Suprapubic skin (tissue), 4 donors: ENCODE results near the gene PPP4R2. TPM values are rescaled to one million over a fixed set of nuclear protein-coding genes. Genes with fewer than 3 reads are reported as not detected.

Experiments
- DNase-seq, 2 donors: peaks; one replicate each; pipeline ENCODE4 v3.0.0-alpha.2; 2019; ENCODE audit warnings: low spot score in 2 of 2
- H3K27ac ChIP-seq: fragments of 200-600 bp; sonication (generic); one replicate; pipeline ENCODE4 v1.5.1; 2019
- H3K27me3 ChIP-seq: fragments of 200-600 bp; sonication (generic); one replicate; pipeline ENCODE4 v1.5.1; 2019
- H3K36me3 ChIP-seq: fragments of 200-600 bp; sonication (generic); one replicate; pipeline ENCODE4 v1.5.1; 2019
- H3K4me1 ChIP-seq: fragments of 200-600 bp; sonication (generic); one replicate; pipeline ENCODE4 v1.5.1; 2019
- H3K4me3 ChIP-seq: fragments of 200-600 bp; sonication (generic); one replicate; pipeline ENCODE4 v1.5.1; 2019; ENCODE audit warnings: mild to moderate bottlenecking
- H3K9me3 ChIP-seq: fragments of 200-600 bp; sonication (generic); one replicate; pipeline ENCODE4 v1.5.1; 2019
- CTCF ChIP-seq, 2 donors: fragments of 200-600 bp in 1 of 2; fragments of 450-650 bp in 1 of 2; sonication (generic) in 1 of 2; IDR thresholded peaks; one replicate each; pipeline ENCODE4 v1.5.1; 2016 to 2019; ENCODE audit warnings: antibody characterized with exemption in 2 of 2, mild to moderate bottlenecking in 1 of 2, moderate library complexity in 1 of 2
- EP300 ChIP-seq: sonication (generic); formaldehyde crosslinking; IDR thresholded peaks from one replicate; pipeline ENCODE4 v1.6.1; 2017; ENCODE audit warnings: antibody characterized with exemption
- POLR2A ChIP-seq, 2 donors: fragments of 450-650 bp; IDR thresholded peaks; one replicate each; pipeline ENCODE4 v1.6.1; 2017; ENCODE audit warnings: antibody characterized with exemption in 2 of 2, mild to moderate bottlenecking in 2 of 2, moderate library complexity in 2 of 2
- POLR2AphosphoS5 ChIP-seq, 3 donors: sonication (generic); formaldehyde crosslinking; IDR thresholded peaks; one replicate each; pipeline ENCODE4 v1.6.1; 2017; ENCODE audit warnings: antibody characterized with exemption in 3 of 3
- WGBS: methylation state at CpG from one replicate; pipeline ENCODE4 v1.1.5; 2018; 5-methylcytosine and 5-hydroxymethylcytosine counted together
- total RNA-seq, 4 donors: library from RNA; depleted of rRNA; stranded (reverse); fragments of >200 nt; gene quantifications; one replicate each; pipeline ENCODE4 v1.1.0, GENCODE V29; 2016

Gene PPP4R2
- total RNA-seq, 4 donors from 2014 or later, result 24.4 to 46.3 (median 36.6) TPM

- whole genome bisulfite sequencing, result 64% methylated on average over 5 of the region's 5 CpGs
- Histone ChIP-seq H3K4me1 (no peaks in the 10 kb centered on the region), H3K27me3 (no peaks in the 10 kb centered on the region), H3K36me3 (no peaks in the 10 kb centered on the region), H3K27ac (no peak overlapping the region), H3K4me3 (no peak overlapping the region), H3K9me3 (no peaks in the 10 kb centered on the region)
- TF ChIP-seq POLR2AphosphoS5 (IDR thresholded peaks at IDR 0.05) (no peak), EP300 (no peak), CTCF (IDR thresholded peaks at IDR 0.05) (no peak), POLR2A (IDR thresholded peaks at IDR 0.05) (no peak)
- no peak for DNase-seq
Observed at GRCh38 chr3:73107676-73108187, 111.1 kb downstream of the PPP4R2 start.

GRCh38 chr3:73108750-73109149 lies 112.1 kb downstream of the PPP4R2 start:
- Histone ChIP-seq H3K9me3 (no peaks in the 10 kb centered on the region), H3K27ac (no peak overlapping the region), H3K4me1 (no peaks in the 10 kb centered on the region), H3K27me3 (no peaks in the 10 kb centered on the region), H3K36me3 (no peaks in the 10 kb centered on the region), H3K4me3 (no peak overlapping the region)
- TF ChIP-seq POLR2A (IDR thresholded peaks at IDR 0.05), result no peak
- TF ChIP-seq POLR2AphosphoS5 (IDR thresholded peaks at IDR 0.05), result no peak
- no peak for TF ChIP-seq EP300
- no peak for TF ChIP-seq CTCF (IDR thresholded peaks at IDR 0.05)
- DNase-seq, result no peak
- 93% methylated on average over 3 of the region's 3 CpGs for WGBS

GRCh38 chr3:73110530-73110929 lies 113.9 kb downstream of the PPP4R2 start:
- no peak for DNase-seq
- no peak for TF ChIP-seq CTCF (IDR thresholded peaks at IDR 0.05)
- no peak for TF ChIP-seq POLR2AphosphoS5 (IDR thresholded peaks at IDR 0.05)
- TF ChIP-seq EP300, result no peak
- TF ChIP-seq POLR2A (IDR thresholded peaks at IDR 0.05), result no peak
- Histone ChIP-seq H3K4me1 (no peaks in the 10 kb centered on the region), H3K4me3 (no peak overlapping the region), H3K36me3 (no peaks in the 10 kb centered on the region), H3K27me3 (no peaks in the 10 kb centered on the region), H3K9me3 (no peaks in the 10 kb centered on the region), H3K27ac (no peak overlapping the region)
- 86% methylated on average over 20 of the region's 20 CpGs for WGBS

- H3K36me3 ChIP-seq, result no peaks in the 10 kb centered on the region
- no peak overlapping the region for H3K4me3 ChIP-seq
- DNase-seq, result no peak
- H3K4me1 ChIP-seq, result no peaks in the 10 kb centered on the region
- H3K27ac ChIP-seq, result no peak overlapping the region
- TF ChIP-seq CTCF (IDR thresholded peaks at IDR 0.05) (no peak), POLR2A (IDR thresholded peaks at IDR 0.05) (no peak), POLR2AphosphoS5 (IDR thresholded peaks at IDR 0.05) (no peak)
- WGBS, result 34% methylated on average over 3 of the region's 3 CpGs
- H3K27me3 ChIP-seq, result no peaks in the 10 kb centered on the region
- H3K9me3 ChIP-seq, result no peaks in the 10 kb centered on the region
Observed at GRCh38 chr3:73114711-73115110, 118.1 kb downstream of the PPP4R2 start.

- Histone ChIP-seq H3K4me3 (no peak overlapping the region), H3K27me3 (no peaks in the 10 kb centered on the region), H3K27ac (no peak overlapping the region), H3K36me3 (no peaks in the 10 kb centered on the region), H3K9me3 (no peaks in the 10 kb centered on the region), H3K4me1 (no peaks in the 10 kb centered on the region)
- no peak for DNase-seq
- TF ChIP-seq CTCF (IDR thresholded peaks at IDR 0.05) (no peak), EP300 (no peak), POLR2A (IDR thresholded peaks at IDR 0.05) (no peak), POLR2AphosphoS5 (IDR thresholded peaks at IDR 0.05) (no peak)
- 73% methylated on average over 2 of the region's 2 CpGs for WGBS
Observed at GRCh38 chr3:73115806-73116205, 119.2 kb downstream of the PPP4R2 start.

Other genes starting within 250 kb of the PPP4R2 start
- gene SHQ1, start 148.4 kb upstream of the PPP4R2 start, total RNA-seq, result 10 to 100 TPM in 3 of 4 donors, 1 to 10 TPM in 1; 8.7 to 26.1 (median 13.5) TPM
- 10 to 100 TPM in 1 of 4 donors, 1 to 10 TPM in 2, under 1 TPM in 1; 0.72 to 18.6 (median 2.1) TPM for gene GXYLT2, start 108.8 kb upstream of the PPP4R2 start, total RNA-seq
- gene EBLN2, start 64.8 kb downstream of the PPP4R2 start, total RNA-seq, result 10 to 100 TPM in 1 of 4 donors, 1 to 10 TPM in 3; 2.3 to 16.8 (median 4.7) TPM